HuH-7.5 (cell line): ENCODE data around the gene FLT3.
"Not testable (repeated sequence)": the region's sequence is repeated elsewhere in the genome, so short reads cannot be mapped to it uniquely, and the experiment has no call there.

Experiments used
- DNase-seq: peaks from one replicate; pipeline ENCODE4 v3.0.0; 2011; ENCODE audit warnings: low spot score

FLT3 gene

GRCh38 chr13:28099396-28100149, 803 bp downstream of the FLT3 start:
- DNase-seq = no peak

GRCh38 chr13:28097503-28097902, 2.9 kb downstream of the FLT3 start:
- DNase-seq = no peak

- DNase-seq = no peak
These were observed 6.1 kb downstream of the FLT3 start for GRCh38 chr13:28094306-28094705.

- no peak for DNase-seq
These were observed 6.5 kb downstream of the FLT3 start for GRCh38 chr13:28093881-28094280.

- DNase-seq = no peak
These were observed 7.9 kb downstream of the FLT3 start for GRCh38 chr13:28092431-28092830.

- DNase-seq = no peak
These were observed 11.3 kb downstream of the FLT3 start for GRCh38 chr13:28089065-28089464.

- not testable (repeated sequence) for DNase-seq
These were observed 22.6 kb downstream of the FLT3 start for GRCh38 chr13:28077820-28078219.

- DNase-seq = no peak
These were observed 23.1 kb downstream of the FLT3 start for GRCh38 chr13:28077231-28077630.

- no peak for DNase-seq
These were observed 29.0 kb downstream of the FLT3 start for GRCh38 chr13:28071424-28071823.

GRCh38 chr13:28067491-28067890, 32.9 kb downstream of the FLT3 start:
- DNase-seq = no peak

- peak; percentile 35 for DNase-seq
These were observed 41.3 kb downstream of the FLT3 start for GRCh38 chr13:28058866-28059613.

GRCh38 chr13:28056970-28057712, 43.2 kb downstream of the FLT3 start:
- DNase-seq = no peak

- DNase-seq = no peak
These were observed 44.0 kb downstream of the FLT3 start for GRCh38 chr13:28056426-28056825.

- DNase-seq = no peak
These were observed 45.0 kb downstream of the FLT3 start for GRCh38 chr13:28055357-28055756.

- no peak for DNase-seq
These were observed 47.4 kb downstream of the FLT3 start for GRCh38 chr13:28052945-28053344.

GRCh38 chr13:28049880-28050875, 50.2 kb downstream of the FLT3 start:
- DNase-seq = no peak

GRCh38 chr13:28049215-28049614, 51.2 kb downstream of the FLT3 start:
- DNase-seq = no peak

GRCh38 chr13:28048768-28049167, 51.6 kb downstream of the FLT3 start:
- DNase-seq = no peak

- DNase-seq = no peak
These were observed 52.5 kb downstream of the FLT3 start for GRCh38 chr13:28047757-28048388.

- no peak for DNase-seq
These were observed 53.4 kb downstream of the FLT3 start for GRCh38 chr13:28046981-28047380.

GRCh38 chr13:28045861-28046260, 54.5 kb downstream of the FLT3 start:
- DNase-seq = no peak
